GM18907 (cell line): ENCODE measurements around the gene CFAP157.

Experiments used
- ATAC-seq: cut with Tn5 transposase; IDR thresholded peaks from one replicate; pipeline ENCODE4 v1.9.1; 2021; ENCODE audit warnings: mild to moderate bottlenecking, moderate library complexity; ENCODE audit not compliant: unreplicated experiment

The CFAP157 gene

DNA sequence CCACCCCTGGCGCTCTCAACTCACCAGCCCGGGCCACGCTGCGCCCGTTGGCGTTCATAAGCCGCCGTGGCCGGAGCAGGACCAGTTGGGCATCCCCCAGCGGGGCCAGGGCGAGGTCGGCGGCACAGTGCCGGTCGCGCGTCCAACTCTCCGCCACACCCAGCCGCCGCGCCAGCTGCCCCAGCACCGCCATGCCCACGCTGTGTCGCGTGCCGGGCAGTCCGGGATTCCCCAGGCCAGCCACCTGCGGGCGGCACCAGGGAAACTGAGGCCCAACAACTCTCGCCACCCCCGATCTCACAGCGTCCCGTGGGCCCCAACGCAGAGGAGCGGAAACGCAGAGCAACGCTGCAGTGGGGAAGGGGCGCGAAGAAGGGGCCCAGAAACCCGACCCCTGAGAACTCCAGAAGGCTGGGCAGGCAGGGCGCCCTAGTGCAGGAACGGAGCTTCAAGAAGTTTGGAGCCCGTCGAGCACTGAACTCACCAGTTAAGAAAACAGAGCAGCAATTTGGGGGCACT, 8.2 kb downstream of the CFAP157 start:
- peak; percentile 4 for ATAC-seq

DNA sequence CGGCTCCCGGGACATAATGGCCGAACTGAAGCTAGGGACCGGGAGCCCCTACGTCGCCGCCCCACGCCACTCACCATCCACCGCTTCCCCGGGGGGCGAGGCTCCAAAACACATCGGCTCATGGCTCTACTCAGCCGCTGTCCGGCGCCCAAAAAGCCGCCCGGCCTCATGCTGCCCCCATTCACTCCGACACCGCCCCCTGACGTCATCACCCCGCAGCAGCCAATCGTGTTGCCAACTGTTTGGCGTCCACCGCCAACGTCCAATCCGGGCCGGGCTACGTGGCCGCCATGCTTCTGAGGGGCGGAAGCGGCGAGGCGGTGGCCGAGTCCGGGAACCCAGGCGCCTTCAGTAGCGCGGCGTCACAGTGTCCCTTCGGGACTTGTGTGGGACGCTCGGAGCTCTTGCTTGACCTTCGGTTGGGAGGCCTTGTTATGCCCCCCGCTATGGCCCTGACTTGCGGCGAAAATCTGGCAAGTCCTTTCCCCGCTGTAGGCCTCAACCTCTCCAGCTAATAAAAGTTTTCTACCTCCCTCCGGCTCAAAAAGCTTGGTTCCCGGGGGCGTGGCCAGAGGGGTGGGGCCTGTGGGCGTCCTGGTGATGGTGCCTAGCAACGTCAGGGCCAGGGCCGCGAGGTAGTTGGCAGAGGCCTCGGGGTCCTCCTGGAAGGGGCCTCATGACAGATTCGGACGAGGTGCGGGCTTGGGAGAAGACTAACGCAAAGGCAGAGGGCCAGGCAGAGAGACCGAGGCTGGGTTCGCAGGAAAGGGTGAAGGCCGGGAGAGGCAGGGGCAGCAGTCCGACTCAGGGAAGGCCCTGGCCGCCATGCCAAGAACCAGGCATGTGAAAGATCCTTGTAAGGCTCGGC, 8.9 kb downstream of the CFAP157 start, which contains the start of the genes PTRH1 and TTC16:
TSS of gene PTRH1 (minus strand) at position 194 of the 868 bp plus-strand sequence. CDS start at position 170, 24 bp downstream.
TSS of gene TTC16 (plus strand) at position 610 of the 868 bp plus-strand sequence. CDS start at position 677, 67 bp downstream.
- ATAC-seq = peak; percentile 87

DNA sequence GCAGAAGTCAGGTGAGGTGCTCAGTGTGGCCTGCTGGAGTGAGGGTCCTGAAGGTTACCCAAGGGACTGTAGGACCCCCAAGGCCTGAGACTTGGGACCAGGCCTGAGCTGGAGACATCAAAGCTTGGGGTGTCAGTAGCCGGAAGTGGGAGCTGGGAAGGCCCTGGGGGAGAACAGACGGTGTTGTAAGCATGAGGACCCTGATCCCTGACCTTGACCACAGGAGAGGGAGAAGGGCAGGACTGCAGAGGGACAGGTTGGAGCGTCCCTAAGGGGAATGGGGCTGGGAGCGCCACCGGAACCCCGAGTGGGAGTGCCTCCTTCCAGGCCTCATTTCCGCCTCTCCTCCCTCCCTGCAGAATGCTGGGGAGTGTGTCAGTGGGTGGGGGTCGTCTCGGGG, 9.6 kb downstream of the CFAP157 start:
- no peak for ATAC-seq

DNA sequence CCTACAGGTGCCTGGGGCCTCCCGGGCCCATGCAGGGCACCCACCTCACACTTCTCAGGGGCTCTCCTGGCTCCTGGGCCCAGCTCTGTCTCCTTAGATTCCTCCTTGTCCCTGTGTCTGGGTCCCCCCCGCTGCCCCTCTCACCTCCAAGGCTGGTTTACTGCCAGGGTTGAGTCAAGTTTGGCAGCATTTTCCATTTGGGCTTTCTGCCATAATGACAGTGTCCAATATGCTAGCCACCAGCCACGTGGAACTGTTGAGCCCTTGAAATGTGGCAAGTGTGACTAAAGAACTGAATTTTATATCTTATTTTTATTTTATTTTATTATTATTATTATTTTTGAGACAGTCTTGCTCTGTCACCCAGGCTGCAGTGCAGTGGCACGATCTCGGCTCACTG, 11.0 kb downstream of the CFAP157 start:
- no peak for ATAC-seq

DNA sequence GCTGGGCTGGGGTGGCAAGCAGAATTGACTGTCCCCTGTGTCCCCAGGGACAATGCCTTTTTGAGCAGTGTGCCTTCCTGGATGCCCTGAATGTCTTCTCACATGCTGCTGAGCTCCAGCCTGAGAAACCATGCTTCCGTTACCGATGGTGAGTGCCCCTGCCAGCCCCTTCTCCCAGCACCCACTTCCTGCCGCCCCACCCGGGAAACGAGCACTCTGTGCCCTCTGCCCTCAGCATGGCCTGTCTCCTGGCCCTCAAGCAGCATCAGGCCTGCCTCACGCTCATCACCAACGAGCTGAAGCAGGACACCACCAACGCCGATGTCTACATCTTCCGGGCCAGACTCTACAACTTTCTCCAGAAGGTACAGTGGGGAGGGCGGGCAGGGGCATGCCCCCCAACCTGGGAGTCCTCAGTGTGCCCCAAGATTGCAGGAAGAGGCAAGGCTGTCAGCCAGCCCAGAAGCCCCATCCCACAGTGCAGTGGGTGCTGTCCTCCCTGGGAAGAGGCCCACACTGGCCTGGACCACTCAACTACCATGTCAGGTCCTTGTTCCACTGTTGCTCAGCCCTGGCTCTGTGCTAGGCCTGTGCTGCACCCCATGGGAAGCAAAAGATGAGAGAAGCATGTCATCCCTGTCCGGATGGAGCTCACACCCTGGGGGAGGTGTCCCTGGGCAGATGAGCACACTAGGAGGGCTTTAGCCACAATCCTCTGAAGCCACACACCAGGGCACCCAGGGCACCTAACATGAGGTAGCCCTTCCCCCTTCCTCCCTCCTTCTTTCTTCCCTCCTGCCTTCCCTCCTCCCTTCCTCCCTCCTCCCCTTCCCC, 13.5 kb downstream of the CFAP157 start:
- ATAC-seq = no peak

DNA sequence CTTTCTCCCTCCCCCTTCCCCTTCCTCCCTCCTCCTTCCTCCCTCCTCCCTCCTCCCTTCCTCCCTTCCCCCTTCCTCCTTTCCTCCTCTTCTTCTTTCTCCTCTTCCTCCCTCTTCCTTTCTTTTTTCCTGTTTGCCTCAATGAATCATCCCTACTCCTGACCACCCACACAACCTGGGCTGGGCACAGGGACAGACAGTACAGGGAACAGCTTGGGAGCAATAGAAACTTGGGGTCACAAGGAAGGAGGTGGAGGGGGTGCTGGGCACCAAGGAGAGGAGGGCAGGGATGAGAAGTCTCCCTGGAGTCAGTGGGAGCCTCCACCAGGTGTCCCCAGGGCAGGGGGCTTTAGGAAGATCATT, 14.1 kb downstream of the CFAP157 start:
- ATAC-seq = no peak

GRCh38 chr9:127721391-127721821, 14.6 kb downstream of the CFAP157 start:
- ATAC-seq = no peak

DNA sequence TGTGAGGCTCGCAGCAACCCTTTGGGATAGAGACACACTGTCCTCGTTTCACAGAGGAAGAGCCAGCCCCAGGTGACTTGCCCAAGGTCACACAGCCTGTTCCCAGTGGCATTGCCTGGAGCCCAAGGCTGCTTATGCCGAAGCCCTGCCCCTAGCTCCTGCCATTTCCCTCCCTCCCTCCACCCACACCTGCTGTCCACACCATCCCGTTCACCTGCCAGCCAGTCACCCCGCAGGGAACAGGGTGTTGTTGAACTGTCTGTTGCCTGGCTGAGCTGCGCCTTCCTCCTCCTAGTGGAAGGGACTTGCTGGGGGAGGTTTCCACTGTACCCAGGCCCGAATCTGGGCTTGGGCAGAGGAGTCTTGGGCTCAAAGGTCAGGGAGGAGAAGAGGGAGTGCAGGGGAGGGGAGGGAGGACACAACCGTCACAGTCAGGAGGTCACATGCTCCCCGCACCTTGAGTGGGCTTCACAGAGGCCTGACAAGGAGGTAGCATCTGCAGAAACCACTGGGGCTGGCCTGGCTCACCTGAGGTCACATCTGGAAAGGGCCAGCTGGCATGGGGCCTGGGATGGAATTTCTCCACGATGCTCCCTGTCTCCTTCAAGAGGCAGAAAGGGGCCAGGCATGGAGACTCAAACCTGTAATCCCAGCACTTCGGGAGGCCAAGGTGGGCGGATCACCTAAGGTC, 15.4 kb downstream of the CFAP157 start:
- ATAC-seq = no peak

DNA sequence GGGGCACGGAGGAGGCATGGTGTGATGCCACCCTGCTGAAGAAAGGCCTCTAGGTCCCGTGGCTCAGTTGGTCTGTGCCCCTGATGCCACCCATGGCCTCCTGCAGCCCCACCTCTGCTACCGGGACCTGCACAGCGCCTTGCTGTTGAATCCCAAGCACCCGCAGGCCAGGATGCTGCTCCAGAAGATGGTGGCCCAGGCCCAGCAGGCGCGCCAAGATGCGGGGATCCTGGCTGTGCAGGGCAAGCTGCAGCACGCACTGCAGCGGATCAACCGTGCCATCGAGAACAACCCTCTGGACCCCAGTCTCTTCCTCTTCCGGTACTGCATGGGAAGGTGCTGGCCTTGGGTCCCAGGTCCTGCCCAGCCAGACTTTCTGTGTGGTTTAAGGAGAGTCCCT, 16.2 kb downstream of the CFAP157 start:
- ATAC-seq = no peak

DNA sequence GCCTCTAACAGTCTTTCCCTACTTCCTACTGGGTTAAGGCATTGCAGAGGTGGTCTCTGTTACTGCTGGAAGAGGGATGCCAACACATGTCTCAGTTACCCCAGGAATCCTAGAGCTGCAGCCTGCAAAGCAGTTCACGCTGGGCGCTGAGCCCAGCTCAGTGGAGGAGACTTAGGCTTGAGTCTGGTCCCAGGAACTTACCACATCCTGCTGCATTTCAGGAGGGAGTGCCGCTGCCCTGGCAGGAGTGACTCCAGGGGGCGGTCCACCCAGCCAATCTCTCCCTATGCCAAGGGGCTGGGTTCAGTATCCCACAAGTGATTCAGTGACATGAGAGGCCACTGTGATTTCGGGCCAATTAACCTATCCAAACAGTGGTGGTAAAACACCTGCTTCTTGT, 16.7 kb downstream of the CFAP157 start:
- ATAC-seq = no peak

DNA sequence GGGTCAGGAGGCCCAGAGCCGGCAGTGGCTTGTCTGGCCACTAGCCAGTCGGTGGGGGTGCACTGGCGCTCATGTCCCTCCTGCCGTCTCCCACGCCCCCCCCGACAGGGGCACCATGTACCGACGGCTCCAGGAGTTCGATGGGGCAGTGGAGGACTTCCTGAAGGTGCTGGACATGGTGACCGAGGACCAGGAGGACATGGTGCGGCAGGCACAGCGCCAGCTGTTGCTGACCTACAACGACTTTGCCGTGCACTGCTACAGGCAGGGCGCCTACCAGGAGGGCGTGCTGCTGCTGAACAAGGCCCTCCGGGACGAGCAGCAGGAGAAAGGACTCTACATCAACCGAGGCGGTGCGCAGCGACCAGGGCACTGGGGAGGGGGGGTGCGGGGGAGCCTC, 17.2 kb downstream of the CFAP157 start:
- no peak for ATAC-seq

- ATAC-seq = no peak
Observed at GRCh38 chr9:127726871-127727270, 20.1 kb downstream of the CFAP157 start.

DNA sequence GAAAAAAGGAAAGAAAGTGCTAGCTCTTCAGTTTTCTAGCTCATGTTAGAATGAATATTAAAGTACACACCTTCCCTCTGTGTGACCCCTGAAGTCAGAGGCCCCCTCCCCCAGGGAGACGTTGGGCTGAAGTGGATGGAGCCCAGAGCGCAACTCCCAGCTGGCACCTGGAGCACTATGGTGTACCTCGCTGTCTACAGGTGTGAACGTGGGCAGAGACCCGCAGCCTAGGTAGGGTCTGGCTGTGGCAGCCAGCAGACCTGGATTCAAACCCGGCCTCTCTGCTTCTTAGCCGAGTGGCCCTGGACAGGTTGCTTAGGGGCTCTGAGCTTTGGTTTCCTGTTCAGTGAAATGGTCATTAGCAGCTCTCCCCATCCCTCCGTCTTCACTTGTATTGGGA, 22.0 kb downstream of the CFAP157 start:
- no peak for ATAC-seq

- no peak for ATAC-seq
Observed at GRCh38 chr9:127729522-127730256, 22.9 kb downstream of the CFAP157 start.

DNA sequence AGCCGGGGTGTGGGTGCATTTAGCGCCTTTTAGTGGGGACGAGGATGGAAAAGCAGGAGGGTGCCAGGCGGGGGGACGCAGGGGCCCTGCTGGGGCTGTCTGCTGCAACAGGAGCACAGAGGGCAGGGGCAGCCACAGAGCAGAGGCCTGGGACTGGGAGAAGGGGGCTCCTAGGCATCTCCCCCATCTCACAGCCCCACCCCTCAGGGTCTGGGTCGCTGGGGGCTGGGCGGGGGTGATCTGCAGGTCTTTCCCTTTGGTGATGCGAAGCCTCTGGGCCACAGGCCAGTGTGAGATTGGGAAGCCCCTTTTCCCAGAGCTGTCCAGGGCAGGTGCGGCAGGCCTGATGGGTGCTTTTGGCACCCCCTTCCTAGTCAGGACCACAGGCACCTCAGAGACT, 23.5 kb downstream of the CFAP157 start:
- no peak for ATAC-seq

DNA sequence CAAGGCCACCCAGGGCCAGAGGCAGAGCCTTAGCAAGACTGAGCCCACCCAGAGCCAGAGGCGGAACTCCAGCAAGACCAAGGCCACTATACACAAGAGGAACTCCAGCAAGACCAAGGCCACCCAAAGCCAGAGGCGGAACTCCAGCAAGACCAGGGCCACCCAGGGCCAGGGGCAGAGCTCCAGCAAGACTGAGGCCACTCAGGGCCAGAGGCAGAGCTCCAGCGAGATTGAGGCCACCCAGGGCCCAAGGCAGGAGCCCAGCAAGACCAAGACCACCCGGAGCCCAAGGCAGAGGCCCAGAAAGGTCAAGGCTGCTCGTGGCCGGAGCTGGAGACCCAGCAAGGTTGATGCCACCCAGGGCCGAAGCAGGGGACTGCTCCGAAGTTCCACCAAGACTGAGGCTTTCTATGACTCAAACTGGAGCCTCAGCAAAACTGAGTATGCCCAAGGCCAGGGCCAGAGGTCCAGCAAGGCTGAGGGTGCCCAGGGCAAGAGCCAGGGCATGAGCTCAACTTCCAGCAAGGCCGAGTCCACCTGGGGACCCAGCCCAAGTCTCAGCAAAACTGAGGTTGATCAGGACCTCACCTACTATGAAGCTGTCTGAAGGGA, 24.1 kb downstream of the CFAP157 start:
- ATAC-seq = no peak

DNA sequence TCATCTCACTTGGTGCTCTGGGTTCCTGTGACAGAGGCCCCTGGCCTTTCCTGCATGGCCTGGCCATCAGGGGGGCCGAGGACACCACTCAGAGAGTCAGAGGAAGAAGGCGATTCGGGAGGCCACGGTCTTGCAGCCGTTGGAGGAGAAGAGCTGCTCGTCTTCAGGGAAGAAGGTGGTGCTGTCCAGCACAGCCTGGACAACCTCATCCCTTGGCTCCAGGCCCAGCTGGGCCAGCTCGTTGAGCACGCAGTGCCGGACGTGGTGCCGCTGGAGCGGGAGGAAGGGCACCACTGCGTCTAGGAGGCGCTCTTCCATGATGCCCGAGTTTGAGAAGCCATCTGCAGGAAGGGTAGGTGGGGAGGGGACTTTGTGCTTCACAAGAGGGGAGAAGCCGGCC, 25.1 kb downstream of the CFAP157 start:
- ATAC-seq = no peak

- no peak for ATAC-seq
Observed at GRCh38 chr9:127732444-127732843, 25.7 kb downstream of the CFAP157 start.

- no peak for ATAC-seq
Observed at GRCh38 chr9:127733614-127734013, 26.8 kb downstream of the CFAP157 start.

DNA sequence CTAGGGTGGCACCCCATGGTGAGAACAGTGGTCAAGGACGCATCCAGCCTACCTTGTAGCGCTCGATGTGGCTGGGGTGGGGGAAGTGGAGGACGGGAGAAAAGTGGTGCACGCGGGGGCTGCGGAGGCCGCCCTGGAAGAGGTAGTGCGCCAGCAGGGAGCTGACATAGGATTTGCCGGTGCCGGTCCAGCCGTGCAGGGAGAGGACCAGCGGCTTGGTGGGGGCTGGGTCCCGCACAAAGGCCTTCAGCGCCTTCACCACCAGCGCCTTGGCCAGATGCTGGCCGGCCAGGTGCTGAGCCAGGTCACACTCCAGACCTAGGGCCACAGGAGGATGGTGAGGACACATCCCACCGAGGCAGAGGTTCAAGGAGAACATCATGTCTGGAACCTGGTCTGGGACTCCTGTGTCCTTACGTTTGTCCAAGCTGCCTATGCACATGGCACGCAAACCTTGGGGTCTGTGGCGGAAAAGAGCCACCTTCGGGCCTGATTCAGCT, 27.5 kb downstream of the CFAP157 start:
- ATAC-seq = no peak
